Stimulated activated CD8-positive, alpha-beta memory T cell treated with anti-CD3 and anti-CD28 coated beads, Interleukin-15, amount 100 ng/mL, for 1 hour (primary cell): ENCODE data around the gene ATG9B.
"Not testable (repeated sequence)": the region's sequence is repeated elsewhere in the genome, so short reads cannot be mapped to it uniquely, and the experiment has no call there.

ENCODE experiments used
- DNase-seq: peaks from one replicate; pipeline ENCODE4 v3.0.0-alpha.2; 2020; ENCODE audit warnings: low read depth

Gene ATG9B

GRCh38 chr7:151015967-151016366 lies 8.3 kb downstream of the ATG9B start:
- DNase-seq, result no peak

GRCh38 chr7:151014950-151015349 lies 9.3 kb downstream of the ATG9B start:
- no peak for DNase-seq

- DNase-seq, result peak; percentile 77
These were observed 10.4 kb downstream of the ATG9B start for GRCh38 chr7:151013733-151014497.

- no peak for DNase-seq
These were observed 10.9 kb downstream of the ATG9B start for GRCh38 chr7:151013356-151013732.

GRCh38 chr7:151012911-151013347 lies 11.4 kb downstream of the ATG9B start:
- DNase-seq, result no peak

GRCh38 chr7:151012031-151012692 lies 12.1 kb downstream of the ATG9B start:
- DNase-seq, result no peak

GRCh38 chr7:151011616-151012015 lies 12.7 kb downstream of the ATG9B start:
- not testable (repeated sequence) for DNase-seq

GRCh38 chr7:151011097-151011409 lies 13.2 kb downstream of the ATG9B start:
- DNase-seq, result no peak

GRCh38 chr7:151010307-151011096 lies 13.8 kb downstream of the ATG9B start:
- no peak for DNase-seq

GRCh38 chr7:151010037-151010306 lies 14.3 kb downstream of the ATG9B start:
- DNase-seq, result no peak

- no peak for DNase-seq
These were observed 14.8 kb downstream of the ATG9B start for GRCh38 chr7:151009327-151010036.

GRCh38 chr7:151008511-151009323 lies 15.6 kb downstream of the ATG9B start:
- DNase-seq, result peak; percentile 60

- DNase-seq, result no peak
These were observed 16.2 kb downstream of the ATG9B start for GRCh38 chr7:151008143-151008510.

- DNase-seq, result no peak
These were observed 16.8 kb downstream of the ATG9B start for GRCh38 chr7:151007469-151007898.

GRCh38 chr7:151006590-151007300 lies 17.5 kb downstream of the ATG9B start:
- DNase-seq, result no peak

GRCh38 chr7:151005566-151005965 lies 18.7 kb downstream of the ATG9B start:
- no peak for DNase-seq

GRCh38 chr7:151003572-151003971 lies 20.7 kb downstream of the ATG9B start:
- no peak for DNase-seq

- DNase-seq, result no peak
These were observed 22.7 kb downstream of the ATG9B start for GRCh38 chr7:151001546-151001945.

GRCh38 chr7:151000897-151001495 lies 23.3 kb downstream of the ATG9B start:
- no peak for DNase-seq

GRCh38 chr7:150999497-151000230 lies 24.6 kb downstream of the ATG9B start:
- DNase-seq, result no peak
